Skeletal muscle satellite cell (primary cell): ENCODE measurements around the gene RWDD4. TPM values are rescaled to one million over a fixed set of nuclear protein-coding genes. Genes with fewer than 3 reads are reported as not detected.

Experiments
- H3K27me3 ChIP-seq: 2 replicates; pipeline ENCODE4 v1.7.0; 2013; ENCODE audit warnings: low read length; ENCODE audit not compliant: control insufficient read depth, insufficient read depth
- H3K36me3 ChIP-seq: 2 replicates; pipeline ENCODE4 v1.7.0; 2013; ENCODE audit warnings: mild to moderate bottlenecking, control low read depth, low read length; ENCODE audit not compliant: insufficient read depth
- H3K4me1 ChIP-seq: 2 replicates; pipeline ENCODE4 v1.7.0; 2013; ENCODE audit warnings: low read length; ENCODE audit not compliant: control insufficient read depth, insufficient read depth
- H3K4me2 ChIP-seq: 2 replicates; pipeline ENCODE4 v1.7.0; 2013; ENCODE audit warnings: mild to moderate bottlenecking, low read length
- H3K4me3 ChIP-seq: 2 replicates; pipeline ENCODE4 v1.7.0; 2013; ENCODE audit warnings: low read length
- H3K9ac ChIP-seq: 2 replicates; pipeline ENCODE4 v1.7.0; 2013; ENCODE audit warnings: mild to moderate bottlenecking, low read depth, low read length, moderate library complexity
- H3K9me3 ChIP-seq: replicated peaks from 2 replicates; pipeline ENCODE4 v1.7.0; 2013; ENCODE audit warnings: mild to moderate bottlenecking, control low read depth, low read length
- total RNA-seq: library from RNA; depleted of rRNA; stranded (reverse); fragments of >200 nt; gene quantifications from 2 replicates; pipeline ENCODE4 v1.2.3, GENCODE V29; 2012; rRNA removed

The RWDD4 gene
- 24.8 and 26.9 TPM in 2 replicates for total RNA-seq

DNA sequence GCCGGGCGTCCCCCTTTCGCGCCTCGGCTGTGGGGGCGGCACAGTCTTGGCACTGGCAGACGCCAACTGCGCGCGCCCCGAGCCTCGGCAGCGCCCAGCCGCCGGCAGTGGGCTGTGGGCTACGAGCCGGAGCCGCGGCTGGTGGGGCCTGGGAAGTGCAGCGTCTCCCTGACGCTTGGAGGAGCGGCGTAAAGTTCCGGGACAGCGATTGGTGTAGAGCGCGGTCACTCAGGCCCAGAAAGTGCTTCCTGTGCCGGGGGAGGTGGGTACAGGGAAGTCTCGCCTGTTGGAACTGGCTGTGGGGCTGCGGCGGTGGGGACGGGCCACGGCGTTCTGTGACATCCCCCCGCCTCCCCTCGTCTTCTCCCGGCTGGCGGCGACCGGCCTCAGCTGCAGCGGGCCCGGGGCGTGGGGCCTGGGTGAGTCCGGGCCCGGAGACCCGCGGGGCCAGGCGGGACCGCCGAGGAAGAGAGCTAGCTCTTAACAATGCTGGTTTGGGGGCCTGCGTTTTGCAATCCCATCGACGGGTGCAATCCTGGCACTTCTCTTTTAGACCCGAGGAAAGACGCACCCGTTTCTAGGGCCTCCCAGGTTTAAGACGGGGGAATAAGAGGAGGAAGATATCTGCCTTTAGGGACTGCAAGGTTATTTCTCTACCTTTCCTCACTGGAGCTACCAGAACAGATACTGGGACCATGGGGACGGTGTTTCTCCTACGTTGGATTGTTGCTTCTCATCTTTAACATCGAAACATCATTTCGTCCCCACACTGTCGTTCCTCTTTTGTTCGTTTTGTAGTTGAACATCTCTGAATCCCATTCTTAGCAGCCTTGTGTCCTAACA is at the start of gene RWDD4, which contains the start of gene TRAPPC11:
RWDD4 (minus strand) TSS at position 157 of the 843 bp plus-strand sequence. CDS start 233 bp downstream, outside the sequence.
TRAPPC11 (plus strand) TSS at position 265 of the 843 bp plus-strand sequence. CDS start 4,575 bp downstream, outside the sequence.
- Histone ChIP-seq H3K9ac (peak within 1 kb of the TSS; percentile 95), H3K4me1 (peaks cover 15% of the 10 kb centered on the region), H3K4me2 (peak within 1 kb of the TSS; percentile 97), H3K27me3 (no peaks in the 10 kb centered on the region), H3K4me3 (peak within 1 kb of the TSS; percentile 83), H3K36me3 (peaks cover 15% of the 10 kb centered on the region), H3K9me3 (no peaks in the 10 kb centered on the region)

DNA sequence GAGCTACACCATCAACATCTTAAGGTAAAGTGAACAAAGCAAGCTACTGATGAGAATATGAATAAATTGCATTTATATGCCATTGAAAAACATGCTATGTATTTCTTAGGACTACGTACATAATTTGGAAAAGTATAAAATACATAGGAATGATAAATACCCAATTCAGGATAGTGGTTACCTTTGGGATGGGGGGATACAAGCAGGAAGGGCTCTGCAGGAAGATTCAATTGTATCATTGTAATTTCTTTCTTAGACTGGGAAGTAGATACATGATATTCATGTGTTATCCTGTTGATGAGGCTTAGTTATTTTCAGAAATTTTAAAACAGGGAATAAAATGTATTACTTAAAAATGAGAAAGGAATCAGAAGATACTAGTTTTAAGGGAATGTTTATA is 43.5 kb upstream of the RWDD4 start:
- Histone ChIP-seq H3K4me1 (no peaks in the 10 kb centered on the region), H3K27me3 (no peaks in the 10 kb centered on the region), H3K36me3 (peaks cover 59% of the 10 kb centered on the region), H3K4me2 (no peak overlapping the region), H3K9ac (no peak overlapping the region), H3K9me3 (no peaks in the 10 kb centered on the region), H3K4me3 (no peak overlapping the region)

DNA sequence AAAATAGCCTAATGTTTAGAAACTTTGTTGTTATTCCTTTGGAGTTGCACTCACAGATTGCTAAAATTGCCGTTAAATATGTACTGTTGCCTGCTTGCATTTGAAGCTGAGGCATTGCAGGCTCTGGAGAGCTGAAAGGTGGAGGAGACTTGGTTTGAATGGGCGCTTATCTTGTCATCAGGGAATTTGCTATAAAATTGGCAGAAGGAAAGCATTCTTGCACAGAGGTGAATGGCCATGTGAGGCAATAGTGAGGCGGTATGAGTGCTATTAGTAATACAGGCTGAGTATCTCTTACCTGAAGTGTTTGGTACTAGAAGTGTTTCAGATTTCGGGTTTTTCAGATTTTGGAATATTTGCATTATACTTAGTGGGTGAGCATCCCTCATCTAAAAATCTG is 41.4 kb upstream of the RWDD4 start:
- Histone ChIP-seq H3K4me1 (no peaks in the 10 kb centered on the region), H3K9ac (no peak overlapping the region), H3K4me2 (no peak overlapping the region), H3K27me3 (no peaks in the 10 kb centered on the region), H3K36me3 (peaks cover 70% of the 10 kb centered on the region), H3K9me3 (no peaks in the 10 kb centered on the region), H3K4me3 (no peak overlapping the region)

DNA sequence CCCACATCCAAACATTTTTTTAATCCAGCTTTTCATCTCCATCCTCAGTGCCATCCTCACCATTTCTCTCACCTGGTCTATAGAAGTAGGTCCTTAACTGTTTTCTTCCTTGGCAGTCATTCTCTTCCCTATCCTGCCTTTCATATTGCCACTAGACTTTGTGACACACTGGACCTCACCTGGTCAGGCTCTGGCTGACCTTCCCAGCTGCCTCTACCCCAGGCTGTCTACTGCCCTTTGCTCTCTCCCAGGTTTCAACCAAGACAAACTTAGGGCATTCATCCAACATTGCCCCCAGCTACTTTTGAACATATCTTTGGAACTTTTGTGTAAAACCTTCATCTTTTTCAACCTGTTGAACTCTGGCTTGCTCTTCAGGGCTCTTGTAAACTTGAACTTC is 39.9 kb upstream of the RWDD4 start:
- Histone ChIP-seq H3K4me3 (no peak overlapping the region), H3K27me3 (no peaks in the 10 kb centered on the region), H3K4me1 (no peaks in the 10 kb centered on the region), H3K9me3 (no peaks in the 10 kb centered on the region), H3K36me3 (peaks cover 76% of the 10 kb centered on the region), H3K9ac (no peak overlapping the region), H3K4me2 (no peak overlapping the region)

DNA sequence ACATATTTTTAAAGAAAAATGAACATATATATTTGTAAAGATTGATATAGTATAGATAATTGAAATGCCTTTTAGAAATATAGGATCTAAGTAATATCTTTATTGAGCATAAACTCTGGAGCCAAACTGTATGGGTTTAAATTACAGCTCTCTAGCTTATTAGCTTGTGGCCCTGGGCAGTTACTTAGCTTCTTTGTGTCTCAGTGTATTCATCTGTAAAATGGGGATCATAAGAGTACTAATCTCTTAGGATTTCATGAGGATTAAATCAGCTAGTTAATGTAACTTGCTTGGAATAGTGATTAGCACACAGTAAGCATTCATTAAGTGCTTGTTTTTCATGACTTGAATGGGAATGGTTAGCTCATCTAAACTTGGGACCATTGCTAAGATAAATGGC is 32.9 kb upstream of the RWDD4 start:
- no peaks in the 10 kb centered on the region for H3K9me3 ChIP-seq
- H3K9ac ChIP-seq, result no peak overlapping the region
- no peaks in the 10 kb centered on the region for H3K27me3 ChIP-seq
- no peak overlapping the region for H3K4me2 ChIP-seq
- H3K4me3 ChIP-seq, result no peak overlapping the region
- H3K4me1 ChIP-seq, result no peaks in the 10 kb centered on the region
- H3K36me3 ChIP-seq, result peaks cover 57% of the 10 kb centered on the region

DNA sequence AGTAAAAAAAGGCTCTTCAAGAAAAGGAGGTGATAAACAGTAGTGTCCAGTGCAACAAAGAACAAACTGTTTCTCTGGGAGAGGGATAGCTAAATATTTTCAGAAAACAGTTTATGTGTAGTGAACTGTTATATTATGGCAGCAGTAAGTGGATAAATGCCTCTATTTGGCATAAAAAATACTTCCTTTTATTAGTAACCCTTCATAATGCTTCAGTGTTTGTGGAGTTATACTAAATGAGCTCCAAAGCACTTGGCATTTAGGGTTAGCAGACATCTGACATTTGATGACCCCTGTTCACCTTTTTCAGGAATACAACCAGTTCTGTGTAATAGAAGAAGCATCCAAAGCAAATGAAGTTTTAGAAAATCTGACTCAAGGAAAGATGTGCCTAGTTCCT is 32.0 kb upstream of the RWDD4 start:
- H3K4me3 ChIP-seq, result no peak overlapping the region
- no peaks in the 10 kb centered on the region for H3K4me1 ChIP-seq
- no peak overlapping the region for H3K4me2 ChIP-seq
- H3K9me3 ChIP-seq, result no peaks in the 10 kb centered on the region
- no peak overlapping the region for H3K9ac ChIP-seq
- H3K27me3 ChIP-seq, result no peaks in the 10 kb centered on the region
- H3K36me3 ChIP-seq, result peaks cover 53% of the 10 kb centered on the region

DNA sequence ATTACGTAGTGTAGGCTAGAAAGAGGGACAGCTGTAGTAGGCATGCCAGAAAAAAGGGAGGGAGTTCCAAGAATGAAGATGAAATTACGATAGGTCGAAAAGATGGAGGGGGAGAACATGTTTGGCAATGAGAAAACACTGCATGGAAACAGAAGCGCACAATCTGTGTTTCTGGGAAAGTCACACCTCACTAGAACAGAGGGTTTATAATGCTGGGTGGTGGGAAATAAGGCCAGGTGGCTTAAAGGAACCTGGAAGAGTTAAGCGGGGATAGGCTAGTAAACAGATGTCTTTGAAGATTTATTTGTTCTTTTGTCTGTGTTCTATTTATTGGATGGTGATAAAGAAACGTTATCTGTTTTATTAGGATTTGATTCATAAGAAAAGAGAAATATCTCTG is 29.2 kb upstream of the RWDD4 start:
- H3K4me3 ChIP-seq, result no peak overlapping the region
- no peaks in the 10 kb centered on the region for H3K27me3 ChIP-seq
- H3K4me1 ChIP-seq, result no peaks in the 10 kb centered on the region
- no peaks in the 10 kb centered on the region for H3K9me3 ChIP-seq
- H3K36me3 ChIP-seq, result peaks cover 52% of the 10 kb centered on the region
- H3K9ac ChIP-seq, result no peak overlapping the region
- no peak overlapping the region for H3K4me2 ChIP-seq

DNA sequence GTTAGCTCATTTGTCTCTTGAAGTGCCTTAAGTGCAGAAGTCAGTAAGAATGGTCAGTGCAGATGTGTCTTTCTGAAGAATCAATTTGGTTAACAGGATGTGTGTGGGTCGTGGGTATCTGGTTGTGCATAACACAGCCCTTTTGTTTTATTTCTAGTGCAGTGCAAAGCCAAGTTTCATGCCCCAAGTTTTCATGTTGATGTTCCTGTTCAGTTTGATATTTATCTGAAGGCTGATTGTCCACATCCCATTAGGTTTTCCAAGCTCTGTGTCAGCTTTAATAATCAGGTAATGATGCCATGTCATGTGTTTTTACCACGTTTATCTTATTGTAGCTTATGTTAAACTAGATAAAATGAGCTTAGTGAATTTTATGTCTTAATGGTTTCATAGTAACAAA is 27.5 kb upstream of the RWDD4 start:
- Histone ChIP-seq H3K4me2 (no peak overlapping the region), H3K27me3 (no peaks in the 10 kb centered on the region), H3K4me1 (no peaks in the 10 kb centered on the region), H3K9me3 (no peaks in the 10 kb centered on the region), H3K36me3 (peaks cover 46% of the 10 kb centered on the region), H3K9ac (no peak overlapping the region), H3K4me3 (no peak overlapping the region)

DNA sequence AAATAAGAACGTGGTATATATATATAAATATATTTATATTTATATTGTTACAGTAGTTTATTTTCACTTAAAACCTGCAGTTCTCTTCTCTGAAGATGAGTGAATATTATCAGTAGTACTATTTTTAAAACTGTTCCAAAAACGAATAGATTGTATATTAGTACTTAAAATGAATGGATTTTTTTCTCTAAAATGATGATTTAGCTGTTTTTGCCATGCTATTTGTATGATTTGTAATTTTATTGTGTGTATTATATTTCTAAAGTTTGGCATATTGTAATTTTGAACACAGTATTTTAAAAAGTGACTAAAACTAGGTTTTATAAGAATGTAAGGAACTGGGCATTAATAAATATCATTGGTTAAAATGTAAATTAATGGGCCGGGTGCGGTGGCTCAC is 22.1 kb upstream of the RWDD4 start:
- no peak overlapping the region for H3K4me2 ChIP-seq
- H3K36me3 ChIP-seq, result peaks cover 63% of the 10 kb centered on the region
- H3K9ac ChIP-seq, result no peak overlapping the region
- no peak overlapping the region for H3K4me3 ChIP-seq
- no peaks in the 10 kb centered on the region for H3K4me1 ChIP-seq
- no peaks in the 10 kb centered on the region for H3K27me3 ChIP-seq
- H3K9me3 ChIP-seq, result no peaks in the 10 kb centered on the region

DNA sequence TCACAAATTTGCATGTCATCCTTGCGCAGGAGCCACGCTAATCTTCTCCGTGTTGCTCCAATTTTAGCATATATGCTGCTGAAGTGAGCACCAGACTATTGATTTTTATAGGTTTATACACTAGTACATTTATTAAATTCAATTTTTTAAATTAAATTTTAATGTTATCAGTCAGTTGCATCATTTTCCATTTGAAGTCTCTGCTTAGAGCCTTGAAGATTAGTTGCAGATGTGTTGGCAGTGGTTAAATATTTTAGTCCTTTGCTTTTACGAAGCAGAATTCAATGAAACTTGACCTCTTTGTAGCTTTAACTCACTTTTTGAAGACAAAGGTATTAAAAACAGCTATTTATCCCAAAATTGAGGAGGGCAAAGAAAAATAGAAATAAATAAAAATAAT is 16.6 kb upstream of the RWDD4 start:
- H3K4me2 ChIP-seq, result no peak overlapping the region
- H3K4me3 ChIP-seq, result no peak overlapping the region
- H3K36me3 ChIP-seq, result peaks cover 49% of the 10 kb centered on the region
- H3K27me3 ChIP-seq, result no peaks in the 10 kb centered on the region
- H3K4me1 ChIP-seq, result no peaks in the 10 kb centered on the region
- no peak overlapping the region for H3K9ac ChIP-seq
- no peaks in the 10 kb centered on the region for H3K9me3 ChIP-seq

DNA sequence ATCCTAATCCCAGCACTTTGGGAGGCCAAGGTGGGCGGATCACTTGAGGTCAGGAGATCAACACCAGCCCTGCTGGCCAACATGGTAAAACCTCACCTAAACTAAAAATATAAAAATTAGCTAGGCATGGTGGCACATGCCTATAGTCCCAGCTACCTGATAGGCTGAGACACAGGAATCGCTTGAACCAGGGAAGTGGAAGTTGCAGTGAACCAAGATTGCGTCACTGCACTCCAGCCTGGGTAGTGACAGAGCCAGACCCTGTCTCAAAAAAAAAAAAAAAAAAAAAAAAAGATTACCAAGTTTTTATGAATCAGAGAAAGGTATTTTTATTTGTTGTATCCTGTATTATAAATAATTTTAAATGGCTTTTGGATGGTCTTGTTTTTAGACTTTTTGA is 15.2 kb upstream of the RWDD4 start:
- Histone ChIP-seq H3K9ac (no peak overlapping the region), H3K4me2 (no peak overlapping the region), H3K4me1 (no peaks in the 10 kb centered on the region), H3K4me3 (no peak overlapping the region), H3K9me3 (no peaks in the 10 kb centered on the region), H3K27me3 (no peaks in the 10 kb centered on the region), H3K36me3 (peaks cover 53% of the 10 kb centered on the region)
